SIG-M5 treated with dmso at 0.1 percent for 504 hours (cell line): Measurements from ENCODE around the gene EDAR.

ENCODE experiments used
- DNase-seq: peaks from one replicate; lab custom pipeline; 2025; ENCODE audit not compliant: unreplicated experiment; lab: John Stamatoyannopoulos, UW

The EDAR gene

DNA sequence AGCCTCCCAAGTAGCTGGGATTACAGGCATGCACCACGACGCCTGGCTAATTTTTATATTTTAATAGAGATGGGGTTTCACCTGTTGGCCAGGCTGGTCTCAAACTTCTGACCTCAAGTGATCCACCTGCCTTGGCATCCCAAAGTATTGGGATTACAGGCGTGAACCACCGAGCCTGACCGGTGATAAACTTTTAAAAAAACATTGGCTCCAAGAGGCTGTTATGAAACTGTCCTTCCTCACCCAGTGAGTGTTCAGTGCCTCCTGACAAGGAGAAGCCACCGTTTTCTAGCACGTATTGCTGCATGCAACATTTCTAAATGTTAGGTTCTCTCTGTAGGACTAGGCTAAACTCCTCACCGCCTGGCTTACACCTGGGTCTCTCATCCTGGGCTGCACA, 63.3 kb downstream of the EDAR start:
- no peak for DNase-seq

DNA sequence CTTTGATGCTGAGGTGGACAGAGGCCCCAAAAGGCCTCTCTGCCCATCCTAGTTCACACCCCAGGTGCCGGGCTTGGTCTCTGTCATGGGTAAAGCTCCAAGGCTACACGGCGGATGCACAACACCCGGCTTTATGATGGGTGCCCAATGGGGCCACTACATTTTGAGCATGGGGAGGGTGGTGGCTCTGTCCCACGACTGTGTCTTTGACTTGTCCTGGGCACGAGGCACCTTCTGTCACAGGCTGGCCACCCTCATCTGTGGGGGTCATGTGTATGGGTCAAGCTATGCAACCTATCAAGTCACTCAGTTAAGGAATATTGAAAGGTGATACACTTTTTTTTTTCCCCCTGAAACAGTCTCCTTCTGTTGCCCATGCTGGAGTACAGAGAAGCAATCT, 63.7 kb downstream of the EDAR start:
- DNase-seq: no peak

DNA sequence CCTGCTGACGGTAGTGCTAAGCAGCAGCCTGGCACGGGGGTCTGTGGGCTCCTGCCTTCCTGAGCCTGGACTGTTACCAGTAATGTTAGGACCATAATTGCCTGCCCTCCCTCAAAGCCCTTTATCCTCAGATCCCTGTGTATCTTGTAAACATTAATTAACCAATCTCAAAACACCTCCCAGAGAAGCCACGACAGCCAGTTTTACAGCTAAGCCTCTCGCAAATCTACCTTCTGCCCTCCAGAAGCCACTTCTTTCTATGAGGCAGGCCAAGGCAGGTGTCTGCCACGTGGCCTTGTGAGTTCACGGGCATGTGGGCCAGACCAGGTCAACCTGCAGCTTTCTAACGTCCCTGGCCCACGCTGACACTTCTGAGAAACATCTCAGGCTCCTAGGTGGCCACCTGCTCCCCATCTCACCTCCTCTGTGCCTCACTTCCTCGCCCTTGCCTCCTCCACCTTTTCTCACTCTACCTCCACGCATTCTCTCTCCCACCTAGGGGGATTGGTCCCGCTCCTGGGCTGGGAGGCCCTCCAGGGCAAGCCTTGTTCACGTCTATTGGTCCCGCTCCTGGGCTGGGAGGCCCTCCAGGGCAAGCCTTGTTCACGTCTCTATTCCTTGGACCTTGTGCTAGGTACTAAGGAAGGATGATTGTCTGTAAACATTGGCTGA, 64.3 kb downstream of the EDAR start:
- DNase-seq: no peak

DNA sequence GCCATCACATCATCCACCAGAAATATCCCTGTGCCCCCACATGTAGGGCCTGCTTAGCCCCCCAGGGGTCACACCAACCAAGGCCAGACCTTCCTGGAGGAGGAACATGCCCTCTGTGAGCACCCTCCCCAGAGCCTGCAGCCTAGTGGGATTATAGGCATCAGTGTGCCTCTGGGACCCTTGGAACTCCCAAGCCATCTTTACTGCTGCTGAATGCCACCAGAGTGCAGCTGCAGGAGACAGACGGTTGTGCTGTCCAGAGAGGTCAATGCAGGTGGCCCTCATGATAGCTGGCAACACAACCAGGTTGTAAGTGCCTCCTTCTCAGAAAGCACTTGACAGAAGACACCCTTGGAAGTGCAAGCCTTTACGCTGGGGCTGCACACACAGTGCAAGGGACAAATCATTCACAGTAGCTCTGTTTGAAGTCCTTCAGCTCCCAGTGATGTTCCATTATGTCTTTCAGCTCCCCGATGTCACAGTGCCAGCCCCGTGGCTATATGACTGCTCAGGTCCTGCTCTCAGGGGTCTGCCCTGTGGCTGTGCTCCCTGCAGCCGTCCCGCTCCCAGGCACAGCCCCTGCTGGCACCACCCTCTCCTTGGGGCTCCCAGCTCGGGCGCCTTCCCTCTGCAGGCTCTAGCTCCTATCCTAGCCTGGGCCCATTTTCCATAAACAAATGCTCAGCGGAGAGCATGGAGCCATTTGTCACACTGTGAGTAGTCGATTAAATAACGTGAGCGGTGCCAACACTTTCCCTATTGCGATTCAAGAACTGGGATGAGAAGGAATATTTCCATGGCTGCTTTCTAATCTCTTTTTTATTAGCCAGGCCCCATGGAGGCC, 65.1 kb downstream of the EDAR start:
- DNase-seq: no peak

DNA sequence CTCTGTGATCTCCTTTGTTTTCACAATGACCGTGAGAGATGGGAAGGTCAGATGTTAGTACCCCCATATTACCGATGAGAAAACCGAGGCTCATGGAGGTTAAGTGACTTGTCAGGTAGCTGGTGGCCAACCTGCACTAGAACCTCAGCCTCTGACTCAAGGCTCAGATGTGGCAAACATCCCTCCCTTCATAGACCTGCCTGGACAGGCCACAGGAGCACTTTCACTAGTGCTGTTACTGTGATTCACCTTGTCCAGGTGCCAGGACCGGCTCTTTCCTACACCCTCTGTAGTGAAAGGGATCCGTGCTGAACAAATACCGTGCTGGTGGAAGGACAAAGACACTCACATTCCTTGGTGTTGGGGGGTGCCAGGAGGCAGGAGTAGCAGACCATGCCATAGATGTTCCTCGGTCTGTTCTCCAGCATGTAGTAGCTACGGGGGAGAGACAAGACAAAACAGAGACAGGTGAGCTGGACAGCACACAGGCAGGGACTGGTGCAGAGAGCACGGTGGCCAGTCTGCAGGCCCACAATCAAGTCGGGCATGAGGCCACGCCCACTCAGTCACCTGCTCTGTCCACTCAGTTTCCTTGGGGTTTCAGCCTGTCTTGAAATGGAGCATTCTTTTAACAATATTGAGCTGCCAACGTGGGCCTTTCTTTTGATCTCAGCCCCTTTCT, 65.9 kb downstream of the EDAR start:
- no peak for DNase-seq

DNA sequence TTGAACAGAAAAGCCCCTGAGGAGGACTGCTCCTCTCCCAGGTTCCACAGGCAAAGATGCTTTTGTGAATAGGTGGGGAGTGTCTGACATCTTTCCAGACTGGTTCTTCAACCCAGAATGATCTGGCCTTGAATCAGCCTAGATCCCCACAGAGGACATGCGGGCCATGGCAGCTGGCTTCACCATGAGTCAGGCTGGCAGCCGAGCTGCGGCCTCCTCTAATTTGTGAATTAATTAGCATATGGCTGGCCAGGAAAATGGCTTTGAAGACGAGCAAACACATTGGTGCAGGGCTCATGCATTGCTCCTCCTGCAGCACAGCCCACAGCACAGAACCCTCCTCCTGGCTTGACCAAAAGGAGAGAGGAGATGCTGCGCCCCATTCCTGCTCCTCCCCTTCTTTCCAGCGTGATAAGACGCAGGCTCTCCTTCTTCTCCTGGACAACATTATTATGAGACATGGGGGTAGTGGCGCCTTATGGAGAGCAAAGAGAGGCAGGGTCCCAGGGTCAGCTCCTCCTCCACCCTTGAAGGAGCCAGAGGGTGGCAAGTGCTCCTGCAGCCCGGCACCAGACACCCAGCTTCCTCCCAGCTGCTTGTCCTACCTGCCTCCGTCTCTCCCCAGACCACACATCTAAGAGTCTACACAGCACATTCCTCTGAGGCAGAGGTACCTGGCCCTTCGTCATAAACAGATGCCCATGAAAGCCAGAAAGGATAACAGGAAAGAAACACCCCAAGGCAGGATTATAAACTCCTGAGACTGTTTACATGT, 66.7 kb downstream of the EDAR start:
- no peak for DNase-seq

DNA sequence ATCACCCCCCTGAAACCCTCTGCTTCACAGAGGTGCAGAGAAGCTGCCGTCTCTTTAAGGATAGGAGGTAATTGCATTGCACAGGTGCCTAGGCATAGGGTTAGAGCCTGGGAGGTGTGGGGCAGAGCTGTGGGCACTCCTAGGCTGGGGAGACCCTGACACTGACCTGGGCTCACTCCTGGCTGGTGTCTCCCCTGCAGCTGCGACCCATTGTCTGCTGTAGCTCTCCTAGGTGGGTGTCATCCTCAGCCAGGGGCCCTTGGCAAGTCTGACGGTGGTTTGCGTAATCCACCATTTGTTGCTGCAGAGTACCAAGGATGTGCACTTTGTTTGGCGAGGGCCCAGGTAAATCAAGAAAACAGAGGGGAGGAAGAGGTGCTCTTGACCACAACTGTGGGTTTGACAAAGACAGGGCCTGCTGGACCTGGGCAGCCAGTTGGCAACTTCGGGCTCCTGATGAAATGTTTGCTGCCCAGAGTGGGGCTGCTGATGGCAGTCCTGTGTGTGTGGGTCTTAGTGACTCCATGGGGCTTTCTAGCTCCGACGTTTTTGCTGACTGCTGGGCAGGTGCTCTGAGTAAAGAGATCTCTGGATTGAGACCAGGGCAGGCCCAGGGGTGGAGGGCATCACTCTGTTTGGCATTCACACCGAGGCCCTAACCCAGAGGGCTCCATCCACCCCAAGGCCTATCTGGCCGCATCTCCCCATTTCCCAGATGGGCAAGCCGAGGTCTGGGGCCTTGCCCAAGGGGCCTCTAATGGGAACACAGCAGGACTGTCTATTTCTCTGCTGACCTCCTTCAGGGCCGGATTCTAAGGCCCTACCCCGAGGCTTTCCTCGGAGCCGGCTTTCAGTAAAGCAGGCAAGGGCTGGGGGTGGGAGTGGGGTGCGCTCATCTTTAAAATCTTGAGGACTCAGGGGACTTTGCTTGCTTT, 67.7 kb downstream of the EDAR start:
- DNase-seq: no peak

DNA sequence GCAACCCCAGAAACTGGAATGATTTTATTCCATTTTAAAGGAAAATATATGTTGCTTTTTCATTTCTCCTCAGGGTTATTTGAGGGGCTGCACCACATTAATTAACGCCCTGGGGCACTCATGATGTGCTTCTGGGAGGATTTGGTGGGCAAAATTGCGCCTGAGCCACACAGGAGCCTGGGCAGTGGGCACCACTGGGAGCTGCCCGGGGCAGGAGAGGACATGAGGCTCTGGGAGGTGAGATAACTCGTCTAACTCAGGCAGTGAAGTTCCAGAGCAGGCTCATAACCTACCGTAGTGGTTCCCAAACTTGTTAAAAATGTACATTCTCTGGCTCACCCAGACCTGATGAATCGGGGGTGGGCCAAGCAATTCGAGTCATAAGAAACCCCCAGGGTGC, 68.3 kb downstream of the EDAR start:
- DNase-seq: no peak

DNA sequence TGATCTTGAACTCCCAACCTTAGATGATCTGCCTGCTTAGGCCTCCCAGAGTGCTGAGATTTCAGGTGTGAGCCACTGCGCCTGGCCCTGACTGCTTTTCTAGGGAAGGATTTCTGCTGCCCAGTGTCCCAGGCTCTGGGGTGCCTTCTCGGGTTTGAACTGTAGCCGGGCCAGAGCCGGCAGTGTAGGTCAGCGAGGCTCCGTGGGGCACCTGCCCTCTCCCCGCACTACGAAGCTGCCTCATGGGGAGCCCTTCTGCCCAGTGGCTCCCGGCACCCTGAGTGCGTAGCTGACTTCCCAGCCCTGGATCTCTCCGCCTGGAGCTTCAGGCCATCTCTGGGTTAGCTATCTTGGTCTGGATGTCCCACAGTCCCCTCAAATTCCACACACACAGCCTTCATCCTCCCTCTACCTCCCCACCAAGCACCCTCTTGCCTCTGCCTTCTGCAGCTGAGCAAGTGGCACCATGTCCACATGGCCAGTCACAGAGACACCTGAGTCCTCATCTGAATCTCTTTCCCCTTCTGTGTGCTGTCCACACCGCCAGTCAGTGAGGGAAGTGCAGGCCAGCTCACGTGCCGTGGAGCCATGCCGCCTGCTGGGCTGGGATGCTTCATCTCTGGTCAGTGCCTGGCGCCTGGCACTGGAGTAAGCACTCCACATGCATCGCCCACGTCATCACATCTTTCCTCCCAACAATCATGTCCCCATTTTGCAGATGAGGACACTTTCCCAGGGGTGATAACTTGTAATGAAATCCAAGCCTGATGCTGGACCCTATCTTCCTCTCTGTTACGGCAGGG, 69.2 kb downstream of the EDAR start:
- no peak for DNase-seq

DNA sequence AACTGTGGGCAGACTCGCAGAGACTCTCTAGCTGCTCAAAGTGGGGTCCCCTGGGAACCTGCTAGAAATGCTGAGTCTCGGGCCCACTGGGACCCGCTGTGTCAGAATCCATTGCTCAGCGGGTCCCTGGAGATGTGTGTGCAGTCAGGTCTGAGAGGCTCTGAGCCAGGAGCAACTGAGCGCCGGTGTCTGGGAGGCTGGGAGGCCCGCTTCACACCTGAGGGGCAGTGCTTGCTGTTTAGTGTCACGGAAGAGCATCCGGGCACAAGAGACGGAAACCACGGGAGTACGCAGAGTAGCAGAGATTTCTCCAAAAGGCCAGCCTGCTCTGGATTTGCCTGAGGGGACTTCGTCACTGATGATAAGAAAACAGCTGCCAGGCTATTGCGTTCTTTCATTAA, 70.1 kb downstream of the EDAR start:
- DNase-seq: no peak

DNA sequence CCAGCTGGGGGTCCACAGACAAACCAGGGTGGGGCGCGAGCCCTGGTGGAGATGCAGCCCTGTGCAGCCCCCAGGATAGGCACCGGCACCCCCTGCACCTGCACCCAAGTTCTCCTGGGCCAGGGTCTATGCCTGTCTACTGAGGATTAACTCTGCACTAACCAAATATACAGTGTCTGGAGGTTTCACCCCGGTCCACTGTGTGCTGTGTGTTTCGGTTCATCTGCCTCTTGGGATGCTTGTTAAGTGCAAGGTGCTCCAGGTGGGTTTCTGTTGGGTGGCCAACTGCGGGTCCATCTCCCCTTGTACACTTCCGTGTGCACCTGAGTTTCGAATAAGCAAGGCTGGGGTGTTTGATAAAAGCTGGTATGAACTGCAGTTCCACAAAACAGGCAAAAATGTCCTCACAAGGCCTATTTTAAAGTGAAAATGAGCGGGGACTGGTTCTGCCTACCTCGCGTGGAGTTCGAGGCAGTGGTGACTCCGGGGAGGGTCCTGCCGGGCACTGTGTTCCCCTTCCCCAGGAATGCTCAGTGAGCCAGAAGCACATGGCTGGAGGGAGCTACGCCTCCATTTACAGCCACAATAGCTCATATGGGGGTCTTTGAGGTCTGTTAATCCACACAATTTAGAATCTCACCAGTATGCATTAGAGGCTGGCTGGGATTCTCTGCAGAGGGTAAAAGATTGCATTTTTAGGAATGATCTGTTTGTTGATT, 70.7 kb downstream of the EDAR start:
- no peak for DNase-seq

DNA sequence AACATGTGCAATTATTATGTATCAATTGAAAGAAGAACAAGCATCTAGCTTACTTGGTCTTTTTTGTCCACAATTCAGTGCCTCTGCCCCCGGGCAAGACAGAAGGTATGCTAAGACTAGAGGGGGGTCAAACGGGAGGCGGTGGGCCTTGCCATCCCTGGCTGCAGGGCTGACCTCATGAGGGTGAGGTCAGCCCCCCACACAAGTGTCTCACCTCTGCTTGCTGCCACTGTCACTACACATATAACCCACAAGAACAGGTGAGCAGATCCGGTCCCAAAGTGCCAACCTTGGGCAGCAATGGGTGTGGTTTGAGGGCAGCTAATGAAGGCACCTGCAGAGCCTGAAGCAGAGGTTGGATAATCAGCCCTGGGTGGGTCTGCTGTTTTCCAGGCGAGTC, 71.5 kb downstream of the EDAR start:
- DNase-seq: no peak

DNA sequence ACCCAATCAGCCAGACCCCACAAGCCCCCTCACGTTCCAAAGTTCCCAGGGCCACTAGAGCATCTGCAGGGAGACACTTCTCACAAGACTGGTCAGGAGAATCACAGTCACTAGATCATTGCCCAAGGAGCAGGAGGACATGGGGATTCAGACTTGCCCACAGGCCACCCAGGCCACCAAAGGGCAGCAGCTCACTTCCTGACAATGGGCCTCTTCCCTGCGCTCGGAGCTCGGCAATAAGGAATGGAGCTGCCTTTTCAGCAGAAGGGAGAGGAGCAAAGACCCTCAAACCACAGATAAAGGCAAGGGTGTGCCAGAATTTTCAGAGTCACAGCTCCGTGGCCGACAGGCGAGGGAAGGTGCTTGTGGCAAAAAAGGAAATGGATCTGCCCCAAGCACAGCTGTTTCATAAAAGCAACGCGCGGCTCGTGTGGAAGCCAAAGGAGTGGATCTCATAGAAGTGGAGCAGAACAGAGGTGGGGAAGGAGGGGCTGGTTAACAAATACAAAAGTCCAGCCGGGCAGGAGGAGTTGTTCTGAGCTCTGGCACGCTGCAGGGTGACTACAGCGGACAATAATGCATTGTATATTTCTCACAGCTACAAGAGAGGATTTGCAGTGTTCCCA, 72.1 kb downstream of the EDAR start:
- DNase-seq: no peak

DNA sequence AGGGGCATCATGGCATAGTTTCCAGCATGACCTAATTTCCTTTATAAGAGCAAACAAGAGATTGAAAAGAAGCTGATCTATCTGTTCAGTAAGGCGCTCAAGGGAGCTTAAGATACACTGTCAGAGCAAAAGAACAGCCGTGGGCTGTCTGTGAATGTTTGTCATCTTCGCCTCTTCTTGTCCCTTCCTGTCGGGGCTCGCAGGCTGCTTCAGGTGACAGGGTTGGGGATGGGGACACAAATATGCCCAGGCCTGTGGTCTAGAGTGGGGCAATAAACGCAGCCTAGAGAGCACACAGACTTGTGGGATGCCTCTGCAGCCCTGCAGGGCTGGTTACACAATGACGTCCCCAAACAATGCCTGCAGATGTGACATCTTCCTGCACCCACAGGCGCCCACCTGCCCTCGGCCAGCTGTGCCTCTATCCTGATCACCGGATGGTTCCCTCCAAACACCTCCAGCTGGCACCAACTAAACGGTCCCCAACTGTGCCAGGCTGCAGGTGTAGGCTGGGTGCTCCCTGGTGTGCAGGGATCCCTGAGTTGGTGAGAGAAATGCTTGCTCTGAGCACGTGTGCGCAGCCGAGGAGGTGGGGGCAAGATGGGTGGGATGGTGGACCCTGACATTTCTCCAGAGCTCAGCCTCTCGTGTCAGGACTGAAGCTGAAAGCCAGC, 72.8 kb downstream of the EDAR start:
- no peak for DNase-seq

DNA sequence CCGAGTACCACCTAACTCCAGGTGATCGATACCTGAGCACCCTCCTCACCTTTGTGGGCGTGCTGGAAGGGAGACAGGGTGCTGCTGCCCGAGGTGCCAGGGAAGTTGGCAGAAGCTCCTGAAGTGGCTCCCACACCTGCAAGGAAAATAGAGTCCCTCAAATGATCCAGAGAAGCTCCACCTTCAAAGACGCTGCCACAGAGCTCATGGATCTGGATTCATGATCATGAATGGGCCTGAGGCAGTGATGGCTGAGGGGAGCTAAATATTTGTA, 76.5 kb downstream of the EDAR start:
- no peak for DNase-seq

DNA sequence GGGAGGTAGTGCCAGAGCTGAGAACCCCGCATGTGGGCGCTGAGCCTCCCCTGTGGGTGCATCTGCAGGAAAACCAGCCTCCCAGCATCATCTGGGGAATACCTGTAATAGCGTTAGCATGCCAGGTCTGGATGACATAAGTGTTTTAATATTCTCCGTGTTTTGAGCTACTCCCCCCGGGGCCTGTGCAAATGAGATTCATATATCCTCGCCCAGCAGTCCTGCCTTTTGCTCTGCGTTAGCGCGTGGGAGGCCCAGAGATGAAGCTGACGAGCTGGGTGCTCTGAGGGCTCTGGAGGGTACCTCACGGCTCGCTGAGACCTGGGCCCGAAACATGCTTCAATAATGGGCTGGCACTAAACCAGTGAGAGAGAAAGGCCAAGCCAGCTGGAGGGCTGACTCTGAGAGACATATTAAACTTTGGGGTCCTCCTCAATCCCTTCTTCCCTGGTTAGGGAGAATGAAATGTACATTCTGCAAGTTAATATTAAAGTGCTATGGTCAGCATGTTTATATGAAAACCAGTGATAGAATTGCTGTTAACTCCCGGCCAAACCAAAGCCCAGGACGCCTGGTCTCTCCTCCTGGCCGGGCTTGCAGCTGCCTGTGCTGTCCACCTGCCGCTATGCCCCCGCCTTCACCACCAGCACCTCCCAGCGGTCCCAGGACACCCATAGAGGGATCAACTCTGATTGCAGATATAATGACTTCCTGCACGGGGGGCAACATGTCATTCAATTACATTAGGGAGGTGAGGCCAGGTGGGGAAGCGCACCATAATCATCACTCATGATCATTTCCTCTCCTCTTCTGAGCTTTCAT, 77.0 kb downstream of the EDAR start:
- DNase-seq: no peak

DNA sequence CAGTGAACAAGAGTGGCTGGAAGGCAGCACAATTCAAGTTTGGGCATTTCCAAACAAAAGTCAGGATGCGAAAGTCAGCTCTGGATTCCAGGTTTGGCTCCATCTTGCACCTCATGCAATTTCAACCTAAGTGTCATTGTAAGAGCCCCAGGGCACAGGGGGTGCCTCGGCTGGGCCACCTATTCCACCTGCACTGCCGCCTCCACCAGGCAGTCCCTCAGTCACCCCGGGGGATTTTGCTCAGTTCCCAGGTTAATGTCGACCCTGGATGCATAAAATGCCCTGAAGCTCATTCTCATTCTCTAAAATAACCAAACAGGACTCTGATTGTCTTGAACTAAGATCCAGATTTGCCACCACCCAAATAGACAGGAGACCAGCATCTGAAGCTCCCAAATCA, 77.6 kb downstream of the EDAR start:
- DNase-seq: no peak
